Astrocyte (in vitro differentiated cells and primary cell): ENCODE data around the gene CA6. TPM values are rescaled to one million over a fixed set of nuclear protein-coding genes. Genes with fewer than 3 reads are reported as not detected.

Experiments
- DNase-seq: peaks from one replicate; pipeline ENCODE4 v3.0.0-alpha.2; 2010; ENCODE audit warnings: low read depth
- FAIRE-seq: peaks from 2 replicates; lab custom pipeline; 2011; peaks lifted over from hg19 to GRCh38; lab: Jason Lieb, UNC
- H2AFZ ChIP-seq: 2 replicates; pipeline ENCODE4 v1.6.0; 2012; ENCODE audit warnings: low read depth, low read length, inconsistent platforms
- H3K27ac ChIP-seq: 2 replicates; pipeline ENCODE4 v1.5.1; 2011; ENCODE audit warnings: low read depth, low read length, inconsistent platforms
- H3K27me3 ChIP-seq: 2 replicates; pipeline ENCODE4 v1.6.0; 2011; ENCODE audit warnings: low read length, inconsistent platforms; ENCODE audit not compliant: insufficient read depth
- H3K36me3 ChIP-seq: 2 replicates; pipeline ENCODE4 v1.5.1; 2011; ENCODE audit warnings: low read length, inconsistent platforms; ENCODE audit not compliant: insufficient read depth
- H3K4me1 ChIP-seq: 2 replicates; pipeline ENCODE4 v1.5.1; 2011; ENCODE audit warnings: low read length, inconsistent platforms; ENCODE audit not compliant: insufficient read depth
- H3K4me2 ChIP-seq: 2 replicates; pipeline ENCODE4 v1.6.0; 2012; ENCODE audit warnings: low read length, inconsistent platforms
- H3K4me3 ChIP-seq: 2 replicates; pipeline ENCODE4 v1.5.1; 2011; ENCODE audit warnings: low read depth, mild to moderate bottlenecking, low read length, inconsistent platforms; ENCODE audit not compliant: insufficient read depth
- H3K79me2 ChIP-seq: 2 replicates; pipeline ENCODE4 v1.6.0; 2012; ENCODE audit warnings: mild to moderate bottlenecking, low read length, inconsistent platforms; ENCODE audit not compliant: insufficient read depth
- H3K9ac ChIP-seq: 2 replicates; pipeline ENCODE4 v1.6.0; 2012; ENCODE audit warnings: mild to moderate bottlenecking, low read length, inconsistent platforms
- H3K9me3 ChIP-seq: 2 replicates; pipeline ENCODE4 v1.5.1; 2012; ENCODE audit warnings: low read depth, mild to moderate bottlenecking, low read length, inconsistent platforms; ENCODE audit not compliant: insufficient read depth
- H4K20me1 ChIP-seq: 2 replicates; pipeline ENCODE4 v1.6.0; 2012; ENCODE audit warnings: low read length, inconsistent platforms; ENCODE audit not compliant: insufficient read depth
- H3K27ac Mint-ChIP-seq: one replicate; pipeline ENCODE4 v1.8.0; 2021; ENCODE audit warnings: mild to moderate bottlenecking, mixed read lengths; ENCODE audit not compliant: unreplicated experiment
- H3K27me3 Mint-ChIP-seq: one replicate; pipeline ENCODE4 v1.8.0; 2021; ENCODE audit warnings: low read depth, mixed read lengths; ENCODE audit not compliant: unreplicated experiment
- H3K36me3 Mint-ChIP-seq: one replicate; pipeline ENCODE4 v1.8.0; 2021; ENCODE audit warnings: low read depth, mixed read lengths; ENCODE audit not compliant: unreplicated experiment
- H3K4me1 Mint-ChIP-seq: one replicate; pipeline ENCODE4 v1.8.0; 2021; ENCODE audit warnings: low read depth, mixed read lengths; ENCODE audit not compliant: unreplicated experiment
- H3K4me3 Mint-ChIP-seq: one replicate; pipeline ENCODE4 v1.8.0; 2021; ENCODE audit warnings: mild to moderate bottlenecking, moderate library complexity, mixed read lengths; ENCODE audit not compliant: unreplicated experiment
- H3K9me3 Mint-ChIP-seq: one replicate; pipeline ENCODE4 v1.8.0; 2021; ENCODE audit warnings: mild to moderate bottlenecking, mixed read lengths; ENCODE audit not compliant: unreplicated experiment
- EZH2 ChIP-seq: IDR thresholded peaks from 2 replicates; pipeline ENCODE4 v1.6.1; 2012; ENCODE audit warnings: mild to moderate bottlenecking, low read length, inconsistent platforms; ENCODE audit not compliant: insufficient read depth
- total RNA-seq: library from RNA; stranded (reverse); gene quantifications from 2 replicates; pipeline ENCODE4 v1.2.1, GENCODE V29; 2021
- TF ChIP-seq, protein P1 (sequence below): IDR thresholded peaks from 2 replicates; pipeline ENCODE4 v1.5.1; 2011; ENCODE audit warnings: low read depth, mild to moderate bottlenecking, inconsistent platforms, low read length, moderate library complexity; ENCODE audit not compliant: insufficient read depth

The CA6 gene
- total RNA-seq, 1 donor from 2014 or later = not detected

DNA sequence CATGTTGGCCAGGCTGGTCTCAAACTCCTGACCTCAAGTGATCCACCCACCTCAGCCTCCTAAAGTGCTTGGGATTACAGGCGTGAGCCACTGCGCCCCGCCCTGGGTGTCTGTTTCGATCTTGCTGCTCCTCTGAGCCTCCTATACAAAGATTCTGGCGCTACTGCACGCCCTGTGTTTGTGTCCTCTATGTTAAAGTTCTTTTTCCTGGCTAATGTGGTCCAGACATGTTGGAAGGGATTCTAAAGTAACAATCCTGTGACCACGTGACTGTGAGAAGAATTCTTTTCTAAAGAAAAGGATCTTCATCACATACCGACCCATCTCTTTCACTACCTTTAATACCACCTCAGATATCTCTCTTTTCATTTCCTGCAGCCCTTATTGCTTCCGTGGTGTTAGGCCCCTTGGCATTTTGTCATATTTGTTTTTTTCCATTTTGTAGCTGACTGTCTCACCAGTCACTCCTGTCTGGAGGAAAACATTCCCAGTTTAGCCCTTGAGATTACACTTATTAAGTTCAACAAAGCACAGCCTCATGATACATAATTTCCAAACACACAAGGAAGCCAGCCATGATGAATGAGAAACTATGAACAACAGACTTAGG is 40.0 kb upstream of the CA6 start:
- no peak for TF ChIP-seq EZH2
- TF ChIP-seq, protein P1, sequence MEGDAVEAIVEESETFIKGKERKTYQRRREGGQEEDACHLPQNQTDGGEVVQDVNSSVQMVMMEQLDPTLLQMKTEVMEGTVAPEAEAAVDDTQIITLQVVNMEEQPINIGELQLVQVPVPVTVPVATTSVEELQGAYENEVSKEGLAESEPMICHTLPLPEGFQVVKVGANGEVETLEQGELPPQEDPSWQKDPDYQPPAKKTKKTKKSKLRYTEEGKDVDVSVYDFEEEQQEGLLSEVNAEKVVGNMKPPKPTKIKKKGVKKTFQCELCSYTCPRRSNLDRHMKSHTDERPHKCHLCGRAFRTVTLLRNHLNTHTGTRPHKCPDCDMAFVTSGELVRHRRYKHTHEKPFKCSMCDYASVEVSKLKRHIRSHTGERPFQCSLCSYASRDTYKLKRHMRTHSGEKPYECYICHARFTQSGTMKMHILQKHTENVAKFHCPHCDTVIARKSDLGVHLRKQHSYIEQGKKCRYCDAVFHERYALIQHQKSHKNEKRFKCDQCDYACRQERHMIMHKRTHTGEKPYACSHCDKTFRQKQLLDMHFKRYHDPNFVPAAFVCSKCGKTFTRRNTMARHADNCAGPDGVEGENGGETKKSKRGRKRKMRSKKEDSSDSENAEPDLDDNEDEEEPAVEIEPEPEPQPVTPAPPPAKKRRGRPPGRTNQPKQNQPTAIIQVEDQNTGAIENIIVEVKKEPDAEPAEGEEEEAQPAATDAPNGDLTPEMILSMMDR = no peak
- H3K9me3 ChIP-seq = no peaks in the 10 kb centered on the region
- no peaks in the 10 kb centered on the region for H3K36me3 ChIP-seq
- no peak overlapping the region for H3K27ac ChIP-seq
- no peak overlapping the region for H3K4me2 ChIP-seq
- peaks cover 9% of the 10 kb centered on the region for H3K4me1 ChIP-seq
- H3K4me1 Mint-ChIP-seq = peaks cover 18% of the 10 kb centered on the region
- H3K27me3 Mint-ChIP-seq = peaks cover 6% of the 10 kb centered on the region
- no peaks in the 10 kb centered on the region for H3K79me2 ChIP-seq
- no peak overlapping the region for H2AFZ ChIP-seq
- peak overlapping the region; percentile 1 for H3K27ac Mint-ChIP-seq
- H3K36me3 Mint-ChIP-seq = no peaks in the 10 kb centered on the region
- H3K4me3 ChIP-seq = no peak overlapping the region
- H3K27me3 ChIP-seq = no peaks in the 10 kb centered on the region
- DNase-seq = peak; percentile 34
- no peak overlapping the region for H3K9ac ChIP-seq
- H3K4me3 Mint-ChIP-seq = no peak overlapping the region
- H3K9me3 Mint-ChIP-seq = peaks cover 2% of the 10 kb centered on the region
- no peak for FAIRE-seq
- H4K20me1 ChIP-seq = no peaks in the 10 kb centered on the region

DNA sequence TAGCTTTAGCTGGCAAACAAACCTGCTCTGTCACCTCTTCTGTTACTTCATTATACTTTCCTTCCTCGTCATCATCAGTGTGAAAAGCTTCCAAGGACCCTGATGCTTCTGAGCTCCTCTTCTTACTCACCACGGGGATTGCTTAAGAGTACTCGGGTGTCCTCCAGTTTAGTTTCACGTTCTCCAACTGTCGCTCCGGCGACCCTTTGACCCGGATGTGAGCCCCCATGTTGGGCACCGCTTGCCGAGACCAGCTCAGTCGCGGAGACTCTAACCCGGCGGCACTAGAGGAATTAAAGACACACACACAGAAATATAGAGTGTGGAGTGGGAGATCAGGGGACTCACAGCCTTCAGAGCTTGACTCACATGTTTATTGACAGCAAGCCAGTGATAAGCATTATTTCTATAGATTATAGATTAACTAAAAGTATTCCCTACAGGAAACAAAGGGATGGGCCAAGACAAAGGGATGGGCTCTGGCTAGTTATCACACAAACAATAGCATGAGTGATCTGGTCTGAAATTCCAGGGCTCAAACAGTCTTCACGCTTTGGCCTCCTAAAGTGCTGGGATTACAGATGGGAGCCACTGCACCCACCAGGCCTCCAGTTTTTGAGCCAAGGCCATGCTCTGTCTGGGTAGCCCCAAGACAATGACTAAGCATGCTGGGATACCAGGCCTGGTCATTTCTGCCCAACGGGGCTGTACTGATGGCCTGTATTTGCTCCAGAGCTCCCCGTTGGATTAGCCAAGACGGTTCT is 37.1 kb upstream of the CA6 start:
- Mint-ChIP-seq H3K9me3 (peaks cover 2% of the 10 kb centered on the region), H3K4me3 (no peak overlapping the region), H3K27me3 (peaks cover 6% of the 10 kb centered on the region), H3K4me1 (peaks cover 11% of the 10 kb centered on the region), H3K27ac (no peak overlapping the region), H3K36me3 (no peaks in the 10 kb centered on the region)
- H3K4me3 ChIP-seq = no peak overlapping the region
- no peak overlapping the region for H3K4me2 ChIP-seq
- no peak overlapping the region for H3K9ac ChIP-seq
- H4K20me1 ChIP-seq = no peaks in the 10 kb centered on the region
- TF ChIP-seq, protein P1 = no peak
- no peak for FAIRE-seq
- H3K36me3 ChIP-seq = no peaks in the 10 kb centered on the region
- H3K27me3 ChIP-seq = no peaks in the 10 kb centered on the region
- DNase-seq = peak; percentile 15
- no peak overlapping the region for H3K27ac ChIP-seq
- no peak overlapping the region for H2AFZ ChIP-seq
- peaks cover 14% of the 10 kb centered on the region for H3K4me1 ChIP-seq
- H3K9me3 ChIP-seq = no peaks in the 10 kb centered on the region
- H3K79me2 ChIP-seq = no peaks in the 10 kb centered on the region

DNA sequence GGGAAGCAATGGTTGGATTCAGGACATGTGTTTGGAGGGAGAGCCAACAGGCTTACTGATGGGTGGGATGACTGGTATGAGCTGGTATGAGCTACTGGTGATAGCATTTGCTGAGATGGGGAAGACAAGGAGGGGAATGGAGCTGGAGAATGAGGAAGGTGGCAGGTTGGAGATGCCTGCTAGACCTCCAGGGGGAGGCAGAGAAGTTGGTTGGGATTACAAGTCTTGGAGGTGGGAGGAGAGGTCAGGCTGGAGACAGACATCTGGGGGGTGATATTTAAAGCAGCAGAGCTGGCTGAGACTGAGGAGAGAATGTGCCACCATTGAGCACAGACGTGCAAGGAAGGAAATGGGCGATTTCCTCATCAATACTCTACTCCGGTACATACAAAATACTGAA is 35.3 kb upstream of the CA6 start:
- no peaks in the 10 kb centered on the region for H3K36me3 ChIP-seq
- no peak overlapping the region for H3K9ac ChIP-seq
- H3K4me3 ChIP-seq = no peak overlapping the region
- H2AFZ ChIP-seq = no peak overlapping the region
- H3K27me3 Mint-ChIP-seq = peaks cover 7% of the 10 kb centered on the region
- H3K27me3 ChIP-seq = no peaks in the 10 kb centered on the region
- TF ChIP-seq, protein P1 = no peak
- no peak for TF ChIP-seq EZH2
- no peaks in the 10 kb centered on the region for H3K79me2 ChIP-seq
- H3K4me3 Mint-ChIP-seq = no peak overlapping the region
- H3K36me3 Mint-ChIP-seq = no peaks in the 10 kb centered on the region
- H3K9me3 Mint-ChIP-seq = peaks cover 2% of the 10 kb centered on the region
- H4K20me1 ChIP-seq = no peaks in the 10 kb centered on the region
- FAIRE-seq (no peak), DNase-seq (no peak)
- H3K27ac ChIP-seq = no peak overlapping the region
- peaks cover 5% of the 10 kb centered on the region for H3K4me1 Mint-ChIP-seq
- no peak overlapping the region for H3K4me2 ChIP-seq
- no peak overlapping the region for H3K27ac Mint-ChIP-seq
- H3K9me3 ChIP-seq = no peaks in the 10 kb centered on the region
- H3K4me1 ChIP-seq = peaks cover 7% of the 10 kb centered on the region
